Endothelial cell of umbilical vein (primary cell): ENCODE measurements around the gene COPS3. TPM values are rescaled to one million over a fixed set of nuclear protein-coding genes. Genes with fewer than 3 reads are reported as not detected.
"Not testable (repeated sequence)": the region's sequence is repeated elsewhere in the genome, so short reads cannot be mapped to it uniquely, and the experiment has no call there.

ENCODE experiments used
- BruUV-seq: library from RNA; stranded (reverse); fragments of 400-500 nt; replicated peaks from 2 replicates; lab custom pipeline; 2021; lab: Mats Ljungman, UMichigan
- CTCF ChIA-PET: fragments of 300-600, 350-600 bp; sonication (Branson Sonifier 250); formaldehyde crosslinking; loops from one replicate; lab custom pipeline; 2021; ENCODE audit warnings: antibody characterized with exemption, inconsistent platforms; lab: Charles Lee
- POLR2A ChIA-PET: fragments of 300-600, 350-600 bp; sonication (Branson Sonifier 250); formaldehyde crosslinking; loops from one replicate; lab custom pipeline; 2021; ENCODE audit warnings: antibody characterized with exemption, inconsistent platforms; lab: Charles Lee
- DNase-seq: peaks from one replicate; pipeline ENCODE4 v3.0.0-alpha.2; 2011; ENCODE audit warnings: low read depth, low spot score
- FAIRE-seq: peaks from 2 replicates; lab custom pipeline; 2011; peaks lifted over from hg19 to GRCh38; lab: Jason Lieb, UNC
- H2AFZ ChIP-seq: 2 replicates; pipeline ENCODE4 v1.6.0; 2012; ENCODE audit warnings: low read depth, low read length, control low read depth, inconsistent platforms
- H3K27ac ChIP-seq: 2 replicates; pipeline ENCODE4 v1.5.1; 2011; ENCODE audit warnings: low read depth, mild to moderate bottlenecking, control low read depth, low read length, moderate library complexity; ENCODE audit not compliant: insufficient read depth
- H3K27me3 ChIP-seq, 2 experiments: 2 replicates each; pipeline versions ENCODE4 v1.6.0 to v1.6.1; 2011; ENCODE audit warnings: low read length in 2 of 2, mixed read lengths in 1 of 2; ENCODE audit not compliant: control insufficient read depth in 2 of 2, insufficient read depth in 2 of 2
- H3K36me3 ChIP-seq, 2 experiments: 2 replicates in 1 of 2; 3 replicates in 1 of 2; pipeline ENCODE4 v1.5.1; 2011; ENCODE audit warnings: low read length in 2 of 2, mild to moderate bottlenecking in 1 of 2, moderate library complexity in 1 of 2; ENCODE audit not compliant: control insufficient read depth in 2 of 2, insufficient read depth in 2 of 2; ENCODE audit errors: extremely low read depth in 1 of 2
- H3K4me1 ChIP-seq: 3 replicates; pipeline ENCODE4 v1.5.1; 2011; ENCODE audit warnings: mild to moderate bottlenecking, low read length; ENCODE audit not compliant: control insufficient read depth, insufficient read depth; ENCODE audit errors: extremely low read depth
- H3K4me2 ChIP-seq: 2 replicates; pipeline ENCODE4 v1.6.1; 2011; ENCODE audit warnings: low read length, control low read depth, mixed read lengths; ENCODE audit not compliant: insufficient read depth
- H3K4me3 ChIP-seq, 3 experiments: fragments of 200-600 bp in 1 of 3; sonication (generic), shearing (Covaris generic) in 1 of 3; replicated peaks in 1 of 3; 2 replicates each; pipeline ENCODE4 v1.5.1; 2011 to 2016; ENCODE audit warnings: control low read depth in 3 of 3, low read length in 3 of 3, mild to moderate bottlenecking in 2 of 3, inconsistent platforms in 1 of 3, low read depth in 1 of 3, moderate library complexity in 1 of 3; ENCODE audit not compliant: insufficient read depth in 1 of 3
- H3K79me2 ChIP-seq: 2 replicates; pipeline ENCODE4 v1.6.0; 2012; ENCODE audit warnings: low read length, inconsistent platforms; ENCODE audit not compliant: control insufficient read depth, insufficient read depth
- H3K9ac ChIP-seq: replicated peaks from 2 replicates; pipeline ENCODE3; 2011; ENCODE audit warnings: low read length, control low read depth; ENCODE audit not compliant: insufficient read depth; ENCODE audit errors: extremely low read depth
- H3K9me1 ChIP-seq: replicated peaks from 3 replicates; pipeline ENCODE4 v1.6.0; 2011; ENCODE audit warnings: mild to moderate bottlenecking, low read length; ENCODE audit not compliant: control insufficient read depth, insufficient read depth; ENCODE audit errors: extremely low read depth
- H3K9me3 ChIP-seq: replicated peaks from 2 replicates; pipeline ENCODE4 v1.5.1; 2012; ENCODE audit warnings: low read length, inconsistent platforms; ENCODE audit not compliant: control insufficient read depth, insufficient read depth
- H4K20me1 ChIP-seq: replicated peaks from 2 replicates; pipeline ENCODE3; 2011; ENCODE audit warnings: mild to moderate bottlenecking, low read length; ENCODE audit not compliant: control insufficient read depth, insufficient read depth; ENCODE audit errors: extremely low read depth
- CTCF ChIP-seq, 2 donors: IDR thresholded peaks; 1 replicate in 1 of 2; 2 replicates in 1 of 2; pipeline ENCODE4 v1.5.1; 2011; ENCODE audit warnings: low read length in 2 of 2, mild to moderate bottlenecking in 2 of 2, moderate library complexity in 2 of 2, control low read depth in 1 of 2, inconsistent platforms in 1 of 2, low read depth in 1 of 2; ENCODE audit not compliant: insufficient read depth in 1 of 2; ENCODE audit errors: extremely low read depth in 1 of 2
- EZH2 ChIP-seq: IDR thresholded peaks from 2 replicates; pipeline ENCODE4 v1.6.1; 2012; ENCODE audit warnings: borderline replicate concordance, low read depth, mild to moderate bottlenecking, moderate library complexity, low read length, inconsistent platforms; ENCODE audit not compliant: severe bottlenecking
- FOS ChIP-seq: IDR thresholded peaks from 2 replicates; pipeline ENCODE4 v1.6.1; 2011; ENCODE audit warnings: mild to moderate bottlenecking, low read length, moderate library complexity, borderline replicate concordance; ENCODE audit not compliant: insufficient read depth
- GATA2 ChIP-seq: IDR thresholded peaks from 2 replicates; pipeline ENCODE4 v1.7.0; 2011; ENCODE audit warnings: low read depth, mild to moderate bottlenecking, moderate library complexity, mixed read lengths, low read length; ENCODE audit not compliant: insufficient read length, insufficient read depth
- JUN ChIP-seq: IDR thresholded peaks from 2 replicates; pipeline ENCODE4 v1.6.1; 2011; ENCODE audit warnings: borderline replicate concordance, low read depth; ENCODE audit not compliant: insufficient read length, insufficient read depth
- MYC ChIP-seq: IDR thresholded peaks from one replicate; pipeline ENCODE4 v1.6.1; 2011; ENCODE audit warnings: mild to moderate bottlenecking, low read depth, low read length
- POLR2A ChIP-seq: IDR thresholded peaks from 2 replicates; pipeline ENCODE4 v1.6.1; 2012; ENCODE audit warnings: low read depth, mild to moderate bottlenecking, control low read depth, low read length
- POLR2AphosphoS5 ChIP-seq: IDR thresholded peaks from 2 replicates; pipeline ENCODE4 v1.6.1; 2012; ENCODE audit warnings: low read depth, mild to moderate bottlenecking, control low read depth, low read length, moderate library complexity; ENCODE audit not compliant: insufficient read depth
- dilution Hi-C: fragments of 300-500 bp; cut with MboI; formaldehyde crosslinking; loops from one replicate; pipeline ENCODE4 v1.15.0; 2019; ENCODE audit warnings: low sequenced_read_pairs; ENCODE audit not compliant: extremely low pct_ligation_motif_present
- intact Hi-C: fragments of 100-400 bp; cut with micrococcal nuclease; formaldehyde crosslinking; loops from one replicate; pipeline ENCODE4 v1.10.0; 2022
- polyA plus RNA-seq, 4 experiments: library from polyadenylated mRNA; depleted of rRNA in 3 of 4; stranded (reverse) in 3 of 4; unstranded in 1 of 4; fragments of >200 nt; gene quantifications; 2 replicates each; pipeline versions ENCODE4 v1.2.1 to v1.2.3, GENCODE V29; 2011 to 2012; ENCODE audit warnings: missing spikeins in 1 of 4
- total RNA-seq: library from RNA; stranded (reverse); gene quantifications from 2 replicates; pipeline ENCODE4 v1.2.3, GENCODE V29; 2021
- TF ChIP-seq, protein P1 (sequence below): IDR thresholded peaks from 2 replicates; pipeline ENCODE4 v1.6.1; 2011; ENCODE audit not compliant: insufficient read depth, insufficient read length

Gene COPS3
- total and polyA plus RNA-seq, 2 donors (not counting 3 experiments of a cell fraction or from before 2014, with no cell fraction given), result 54.8 to 80.9 TPM

DNA sequence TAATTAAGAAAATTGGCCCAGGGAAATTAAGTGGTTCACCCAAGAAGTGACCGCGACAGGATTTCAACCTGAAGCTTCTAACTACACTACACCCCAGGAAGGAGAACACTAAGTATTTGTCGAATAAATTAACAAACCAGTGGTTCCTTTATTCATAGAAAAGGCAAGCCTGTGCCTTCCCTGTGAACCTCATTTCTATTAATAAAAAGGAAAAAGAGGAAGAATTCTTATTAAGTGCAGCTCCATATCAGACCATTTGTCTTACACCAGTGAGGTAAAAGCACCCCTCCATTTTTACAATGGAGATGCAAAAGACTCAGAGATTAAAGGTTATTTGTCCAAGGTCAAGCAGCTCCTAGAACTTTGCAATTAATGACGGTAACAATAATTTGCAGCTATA lies 1.7 kb downstream of the COPS3 start:
- no peak for TF ChIP-seq CTCF (IDR thresholded peaks at IDR 0.05; ENCODE audit: extremely low read depth in 1 of 2, insufficient read depth in 1 of 2, low read depth in 1 of 2, low read length in 2 of 2)
- TF ChIP-seq POLR2A, result no peak
- TF ChIP-seq GATA2, result no peak
- TF ChIP-seq, protein P1, sequence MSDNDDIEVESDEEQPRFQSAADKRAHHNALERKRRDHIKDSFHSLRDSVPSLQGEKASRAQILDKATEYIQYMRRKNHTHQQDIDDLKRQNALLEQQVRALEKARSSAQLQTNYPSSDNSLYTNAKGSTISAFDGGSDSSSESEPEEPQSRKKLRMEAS, result no peak
- TF ChIP-seq POLR2AphosphoS5, result no peak
- no peak for TF ChIP-seq JUN
- TF ChIP-seq MYC, result no peak
- TF ChIP-seq EZH2, result no peak
- TF ChIP-seq FOS, result no peak
- peak overlapping the region; percentile 97 for H3K9ac ChIP-seq
- H3K4me1 ChIP-seq, result peaks cover 13% of the 10 kb centered on the region
- FAIRE-seq, result no peak
- no peak overlapping the region for H2AFZ ChIP-seq
- no peaks in the 10 kb centered on the region for H4K20me1 ChIP-seq
- no peaks in the 10 kb centered on the region for H3K9me1 ChIP-seq
- H3K27me3 ChIP-seq, result no peaks in the 10 kb centered on the region
- intact Hi-C loops, result no loop called here
- BruUV-seq, result no TSS peak
- dilution Hi-C loops, result no loop called here
- peak overlapping the region in 1 of 3 experiments; percentile 7 for H3K4me3 ChIP-seq
- H3K79me2 ChIP-seq, result peaks cover 44% of the 10 kb centered on the region
- peak overlapping the region; percentile 54 for H3K4me2 ChIP-seq
- ChIA-PET POLR2A (no interaction called here), CTCF (interaction anchor here (0.9 to 2.5 kb wide), 2 partner anchors 35 to 137 kb away, joined by 3 to 8 read pairs; no protein-coding TSS in a partner anchor)
- no peak for DNase-seq
- no peaks in the 10 kb centered on the region for H3K36me3 ChIP-seq
- no peaks in the 10 kb centered on the region for H3K9me3 ChIP-seq
- no peak overlapping the region for H3K27ac ChIP-seq

GRCh38 chr17:17277431-17277830 lies 3.6 kb downstream of the COPS3 start:
- H3K4me2 ChIP-seq, FAIRE-seq, H3K9me3 ChIP-seq, H3K9me1 ChIP-seq, H3K9ac ChIP-seq, dilution Hi-C loops, BruUV-seq, POLR2A ChIA-PET, DNase-seq, H3K27ac ChIP-seq, intact Hi-C loops, H2AFZ ChIP-seq, H3K27me3 ChIP-seq, H3K36me3 ChIP-seq, H4K20me1 ChIP-seq, H3K4me3 ChIP-seq: not testable (repeated sequence)
- Histone ChIP-seq H3K4me1 (peaks cover 13% of the 10 kb centered on the region), H3K79me2 (peaks cover 48% of the 10 kb centered on the region)
- CTCF ChIA-PET, result interaction anchor here (1.4 kb wide), 1 partner anchor 365 kb away, joined by 3 read pairs; no protein-coding TSS in a partner anchor
